Stimulated activated memory B cell treated with anti-CD40 and anti-IgM and Interleukin-4, amounts not matched to agents 10 μg/mL and 1 μg/mL and 100 μg/mL, for 72 hours (primary cell): ENCODE data around the gene TRMT112.
"Not testable (repeated sequence)": the region's sequence is repeated elsewhere in the genome, so short reads cannot be mapped to it uniquely, and the experiment has no call there.

Source experiments
- ATAC-seq: fragments of 150-1000 bp; cut with Tn5 transposase; 2 replicates; pipeline ENCODE4 v1.10.0; 2021
- H3K27ac Mint-ChIP-seq: one replicate; pipeline ENCODE4 v1.8.0; 2022; ENCODE audit warnings: mild to moderate bottlenecking, mixed read lengths
- H3K27me3 Mint-ChIP-seq: one replicate; pipeline ENCODE4 v1.8.0; 2022; ENCODE audit warnings: mixed read lengths
- H3K36me3 Mint-ChIP-seq: one replicate; pipeline ENCODE4 v1.8.0; 2022; ENCODE audit warnings: mixed read lengths
- H3K4me1 Mint-ChIP-seq: one replicate; pipeline ENCODE4 v1.8.0; 2022; ENCODE audit warnings: mixed read lengths
- H3K4me3 Mint-ChIP-seq: one replicate; pipeline ENCODE4 v1.8.0; 2022; ENCODE audit warnings: mild to moderate bottlenecking, moderate library complexity, mixed read lengths
- H3K9me3 Mint-ChIP-seq: one replicate; pipeline ENCODE4 v1.8.0; 2022; ENCODE audit warnings: mixed read lengths

TRMT112 gene

GRCh38 chr11:64313491-64314145, 3.7 kb downstream of the TRMT112 start:
- Mint-ChIP-seq H3K36me3 (peaks cover 21% of the 10 kb centered on the region), H3K27ac (peak overlapping the region; percentile 46), H3K4me3 (no peak overlapping the region), H3K4me1 (peaks cover 25% of the 10 kb centered on the region), H3K27me3 (no peaks in the 10 kb centered on the region), H3K9me3 (no peaks in the 10 kb centered on the region)
- no peak for ATAC-seq

GRCh38 chr11:64312947-64313346, 4.4 kb downstream of the TRMT112 start:
- ATAC-seq, result no peak
- no peak overlapping the region for H3K4me3 Mint-ChIP-seq
- H3K36me3 Mint-ChIP-seq, result peaks cover 21% of the 10 kb centered on the region
- no peaks in the 10 kb centered on the region for H3K9me3 Mint-ChIP-seq
- no peaks in the 10 kb centered on the region for H3K27me3 Mint-ChIP-seq
- peak overlapping the region; percentile 46 for H3K27ac Mint-ChIP-seq
- peaks cover 25% of the 10 kb centered on the region for H3K4me1 Mint-ChIP-seq

- H3K27me3 Mint-ChIP-seq, ATAC-seq, H3K9me3 Mint-ChIP-seq, H3K36me3 Mint-ChIP-seq: not testable (repeated sequence)
- peak overlapping the region; percentile 36 for H3K4me3 Mint-ChIP-seq
- peak overlapping the region; percentile 66 for H3K27ac Mint-ChIP-seq
- peaks cover 32% of the 10 kb centered on the region for H3K4me1 Mint-ChIP-seq
Observed at GRCh38 chr11:64307795-64308194, 9.6 kb downstream of the TRMT112 start.

- Mint-ChIP-seq H3K9me3 (no peaks in the 10 kb centered on the region), H3K4me1 (peaks cover 26% of the 10 kb centered on the region), H3K27me3 (no peaks in the 10 kb centered on the region), H3K36me3 (peaks cover 5% of the 10 kb centered on the region), H3K4me3 (peak overlapping the region; percentile 99), H3K27ac (peak overlapping the region; percentile 99)
- no peak for ATAC-seq
Observed at GRCh38 chr11:64306876-64307622, 10.3 kb downstream of the TRMT112 start.

GRCh38 chr11:64306563-64306875, 10.8 kb downstream of the TRMT112 start:
- H3K4me1 Mint-ChIP-seq, result peaks cover 26% of the 10 kb centered on the region
- peaks cover 5% of the 10 kb centered on the region for H3K36me3 Mint-ChIP-seq
- ATAC-seq, result no peak
- H3K4me3 Mint-ChIP-seq, result peak overlapping the region; percentile 99
- H3K9me3 Mint-ChIP-seq, result no peaks in the 10 kb centered on the region
- no peaks in the 10 kb centered on the region for H3K27me3 Mint-ChIP-seq
- peak overlapping the region; percentile 99 for H3K27ac Mint-ChIP-seq

GRCh38 chr11:64305691-64306562, 11.4 kb downstream of the TRMT112 start:
- peaks cover 5% of the 10 kb centered on the region for H3K27me3 Mint-ChIP-seq
- H3K4me1 Mint-ChIP-seq, result peaks cover 28% of the 10 kb centered on the region
- peak; percentile 56 for ATAC-seq
- peaks cover 5% of the 10 kb centered on the region for H3K36me3 Mint-ChIP-seq
- H3K9me3 Mint-ChIP-seq, result no peaks in the 10 kb centered on the region
- H3K4me3 Mint-ChIP-seq, result peak overlapping the region; percentile 99
- H3K27ac Mint-ChIP-seq, result peak overlapping the region; percentile 99

- Mint-ChIP-seq H3K4me1 (peaks cover 35% of the 10 kb centered on the region), H3K4me3 (peak within 1 kb of the TSS; percentile 99), H3K27me3 (peaks cover 12% of the 10 kb centered on the region), H3K36me3 (peaks cover 5% of the 10 kb centered on the region), H3K27ac (peak within 1 kb of the TSS; percentile 99), H3K9me3 (no peaks in the 10 kb centered on the region)
- ATAC-seq, result peak; percentile 91
Observed at GRCh38 chr11:64305075-64305690, 12.2 kb downstream of the TRMT112 start, which contains the start of gene ESRRA. Gene ESRRA, plus strand, starts transcription at chr11:64305524. Its CDS starts 1,656 bp downstream, at chr11:64307180.

GRCh38 chr11:64304316-64305072, 12.9 kb downstream of the TRMT112 start:
- peaks cover 42% of the 10 kb centered on the region for H3K4me1 Mint-ChIP-seq
- ATAC-seq, result peak; percentile 56

GRCh38 chr11:64304032-64304315, 13.4 kb downstream of the TRMT112 start:
- peaks cover 47% of the 10 kb centered on the region for H3K4me1 Mint-ChIP-seq
- peaks cover 5% of the 10 kb centered on the region for H3K36me3 Mint-ChIP-seq
- peak overlapping the region; percentile 99 for H3K27ac Mint-ChIP-seq
- H3K9me3 Mint-ChIP-seq, result no peaks in the 10 kb centered on the region
- H3K4me3 Mint-ChIP-seq, result peak overlapping the region; percentile 94
- no peak for ATAC-seq
- peaks cover 25% of the 10 kb centered on the region for H3K27me3 Mint-ChIP-seq

More at GRCh38 chr11:64304316-64305072, 12.9 kb downstream of the TRMT112 start:
- peak overlapping the region; percentile 99 for H3K27ac Mint-ChIP-seq
- H3K36me3 Mint-ChIP-seq, result peaks cover 5% of the 10 kb centered on the region
- H3K9me3 Mint-ChIP-seq, result no peaks in the 10 kb centered on the region
- H3K4me3 Mint-ChIP-seq, result peak overlapping the region; percentile 94
- H3K27me3 Mint-ChIP-seq, result peaks cover 19% of the 10 kb centered on the region

- no peak for ATAC-seq
- H3K4me3 Mint-ChIP-seq, result peak overlapping the region; percentile 94
- peaks cover 5% of the 10 kb centered on the region for H3K36me3 Mint-ChIP-seq
- peak overlapping the region; percentile 99 for H3K27ac Mint-ChIP-seq
- peaks cover 47% of the 10 kb centered on the region for H3K4me1 Mint-ChIP-seq
- no peaks in the 10 kb centered on the region for H3K9me3 Mint-ChIP-seq
- H3K27me3 Mint-ChIP-seq, result peaks cover 31% of the 10 kb centered on the region
Observed at GRCh38 chr11:64303109-64304031, 14.0 kb downstream of the TRMT112 start.

GRCh38 chr11:64299847-64300648, 17.3 kb downstream of the TRMT112 start, which contains the start of gene CATSPERZ:
Gene CATSPERZ, plus strand, starts transcription at chr11:64300358. Its CDS starts 53 bp downstream, at chr11:64300411.
- Mint-ChIP-seq H3K36me3 (no peaks in the 10 kb centered on the region), H3K4me1 (peaks cover 37% of the 10 kb centered on the region), H3K9me3 (no peaks in the 10 kb centered on the region), H3K27ac (no peak within 1 kb of the TSS), H3K27me3 (peaks cover 64% of the 10 kb centered on the region), H3K4me3 (peak within 1 kb of the TSS; percentile 67)
- ATAC-seq, result no peak

GRCh38 chr11:64298966-64299846, 18.2 kb downstream of the TRMT112 start:
- Mint-ChIP-seq H3K27ac (no peak overlapping the region), H3K9me3 (no peaks in the 10 kb centered on the region), H3K27me3 (peaks cover 72% of the 10 kb centered on the region), H3K4me1 (peaks cover 34% of the 10 kb centered on the region), H3K4me3 (peak overlapping the region; percentile 29), H3K36me3 (no peaks in the 10 kb centered on the region)
- ATAC-seq, result no peak
